ENCODE data around the gene DNAJC5.

- TF ChIP-seq POLR2AphosphoS5 (IDR thresholded peaks at IDR 0.05; ENCODE audit: low read depth, low read length) (no peak), BCL11A (IDR thresholded peaks at IDR 0.05; ENCODE audit: low read depth in 2 of 2, low read length in 2 of 2) (no peak), CBX5 (IDR thresholded peaks at IDR 0.05; ENCODE audit: low read depth, low read length) (no peak), EZH2 (IDR thresholded peaks at IDR 0.05; ENCODE audit: low read depth, low read length, severe bottlenecking) (no peak), JUND (IDR thresholded peaks at IDR 0.05; ENCODE audit: low read length) (no peak)
These were observed 38.8 kb upstream of the DNAJC5 start for GRCh38 chr20:63856098-63856511.

Measured in H1 (cell line).